IMR-90 (cell line): Measurements from ENCODE around the gene SPINT4. TPM values are rescaled to one million over a fixed set of nuclear protein-coding genes. Genes with fewer than 3 reads are reported as not detected.

Source experiments
- ATAC-seq: fragments of 200-7000 bp; cut with Tn5 transposase; 2 replicates; pipeline ENCODE4 v1.9.1; 2020; ENCODE audit warnings: low read depth, mild to moderate bottlenecking, moderate library complexity
- BruUV-seq: library from RNA; stranded (reverse); fragments of 400-500 nt; replicated peaks from 2 replicates; lab custom pipeline; 2021; lab: Mats Ljungman, UMichigan
- CTCF ChIA-PET: fragments of 300-600 bp; formaldehyde crosslinking; extraction: SDS; loops from one replicate; lab custom pipeline; 2021; ENCODE audit warnings: antibody characterized with exemption; lab: Yijun Ruan, JAX
- POLR2A ChIA-PET: fragments of 300-600 bp; sonication (Branson Sonifier 250); formaldehyde crosslinking; loops from one replicate; lab custom pipeline; 2022; ENCODE audit warnings: antibody characterized with exemption; ENCODE audit not compliant: unreplicated experiment; lab: Charles Lee
- DNase-seq: peaks from one replicate; pipeline ENCODE4 v3.0.0; 2013
- H2AFZ ChIP-seq: replicated peaks from 2 replicates; pipeline ENCODE3; 2013; ENCODE audit warnings: low read length, mild to moderate bottlenecking; ENCODE audit not compliant: poor library complexity
- H2AK5ac ChIP-seq: 2 replicates; pipeline ENCODE4 v1.6.1; 2013; ENCODE audit warnings: low read depth, low read length, inconsistent platforms
- H2AK9ac ChIP-seq: replicated peaks from 2 replicates; pipeline ENCODE3; 2013; ENCODE audit warnings: mild to moderate bottlenecking, low read depth, low read length, moderate library complexity; ENCODE audit not compliant: poor library complexity
- H2BK120ac ChIP-seq: 2 replicates; pipeline ENCODE4 v1.6.1; 2013; ENCODE audit warnings: low read depth, low read length, inconsistent platforms
- H2BK15ac ChIP-seq: 3 replicates; pipeline ENCODE4 v1.6.1; 2013; ENCODE audit warnings: low read depth, low read length, inconsistent platforms
- H2BK20ac ChIP-seq: 2 replicates; pipeline ENCODE4 v1.6.1; 2013; ENCODE audit warnings: low read depth, mild to moderate bottlenecking, inconsistent platforms, low read length, moderate library complexity
- H2BK5ac ChIP-seq: 2 replicates; pipeline ENCODE4 v1.6.1; 2013; ENCODE audit warnings: mild to moderate bottlenecking, low read depth, low read length, inconsistent platforms; ENCODE audit not compliant: poor library complexity, severe bottlenecking
- H3K14ac ChIP-seq: replicated peaks from 2 replicates; pipeline ENCODE4 v1.6.1; 2013; ENCODE audit warnings: low read depth, low read length, inconsistent platforms
- H3K18ac ChIP-seq: 2 replicates; pipeline ENCODE4 v1.6.1; 2013; ENCODE audit warnings: low read depth, low read length, control low read depth
- H3K23ac ChIP-seq: 2 replicates; pipeline ENCODE4 v1.6.1; 2013; ENCODE audit warnings: low read depth, low read length, inconsistent platforms
- H3K27ac ChIP-seq: 2 replicates; pipeline ENCODE4 v1.5.1; 2013; ENCODE audit warnings: mild to moderate bottlenecking, control low read depth, low read length; ENCODE audit not compliant: insufficient read depth
- H3K27me3 ChIP-seq: 2 replicates; pipeline ENCODE4 v1.6.1; 2013; ENCODE audit warnings: low read length; ENCODE audit not compliant: control insufficient read depth, insufficient read depth
- H3K36me3 ChIP-seq: 2 replicates; pipeline ENCODE4 v1.6.1; 2013; ENCODE audit warnings: low read length, mixed read lengths; ENCODE audit not compliant: control insufficient read depth, insufficient read depth
- H3K4ac ChIP-seq: 2 replicates; pipeline ENCODE4 v1.6.1; 2013; ENCODE audit warnings: low read depth, low read length, inconsistent platforms
- H3K4me1 ChIP-seq: 2 replicates; pipeline ENCODE4 v1.6.1; 2013; ENCODE audit warnings: low read length, mixed read lengths; ENCODE audit not compliant: control insufficient read depth, insufficient read depth
- H3K4me2 ChIP-seq: 2 replicates; pipeline ENCODE4 v1.6.1; 2013; ENCODE audit warnings: low read depth, mild to moderate bottlenecking, control low read depth, low read length, moderate library complexity
- H3K4me3 ChIP-seq: 2 replicates; pipeline ENCODE4 v1.5.1; 2013; ENCODE audit warnings: low read depth, mild to moderate bottlenecking, control low read depth, low read length, moderate library complexity; ENCODE audit not compliant: insufficient read depth
- H3K56ac ChIP-seq: 2 replicates; pipeline ENCODE4 v1.6.1; 2013; ENCODE audit warnings: low read length, inconsistent platforms; ENCODE audit not compliant: insufficient read depth; ENCODE audit errors: extremely low read depth
- H3K79me1 ChIP-seq, 2 experiments: 2 replicates each; pipeline ENCODE4 v1.6.1; 2013; ENCODE audit warnings: low read length in 2 of 2, inconsistent platforms in 1 of 2, low read depth in 1 of 2
- H3K9ac ChIP-seq: 2 replicates; pipeline ENCODE4 v1.6.1; 2013; ENCODE audit warnings: low read depth, low read length, control low read depth
- H3K9me1 ChIP-seq: 2 replicates; pipeline ENCODE4 v1.6.1; 2013; ENCODE audit warnings: low read length, inconsistent platforms; ENCODE audit not compliant: insufficient read depth
- H3K9me3 ChIP-seq: 2 replicates; pipeline ENCODE4 v1.6.1; 2013; ENCODE audit warnings: low read length; ENCODE audit not compliant: control insufficient read depth, insufficient read depth
- H4K20me1 ChIP-seq: 2 replicates; pipeline ENCODE4 v1.6.1; 2013; ENCODE audit warnings: low read length, inconsistent platforms; ENCODE audit not compliant: insufficient read depth
- H4K5ac ChIP-seq: 2 replicates; pipeline ENCODE4 v1.6.1; 2013; ENCODE audit warnings: mild to moderate bottlenecking, low read depth, low read length, control low read depth
- H4K8ac ChIP-seq, 2 experiments: 2 replicates each; pipeline ENCODE4 v1.6.1; 2013; ENCODE audit warnings: low read depth in 2 of 2, low read length in 2 of 2, control low read depth in 1 of 2, inconsistent platforms in 1 of 2
- H4K91ac ChIP-seq: 2 replicates; pipeline ENCODE4 v1.6.1; 2013; ENCODE audit warnings: low read depth, low read length, inconsistent platforms; ENCODE audit not compliant: insufficient read depth
- BHLHE40 ChIP-seq: fragments of 150-350 bp; IDR thresholded peaks from 2 replicates; pipeline ENCODE4 v1.6.1; 2016; ENCODE audit warnings: mild to moderate bottlenecking, low read depth, low read length
- FOS ChIP-seq: fragments of 150-350 bp; IDR thresholded peaks from 2 replicates; pipeline ENCODE4 v1.6.1; 2016; ENCODE audit warnings: low read depth, low read length
- MAFK ChIP-seq: IDR thresholded peaks from 2 replicates; pipeline ENCODE4 v1.6.1; 2012; ENCODE audit warnings: low read depth, low read length, improper control_type of control experiment
- MAZ ChIP-seq: IDR thresholded peaks from 2 replicates; pipeline ENCODE4 v1.6.1; 2012; ENCODE audit warnings: low read depth, mild to moderate bottlenecking, low read length, improper control_type of control experiment, moderate library complexity, borderline replicate concordance
- RAD21 ChIP-seq: IDR thresholded peaks from 2 replicates; pipeline ENCODE4 v1.6.1; 2012; ENCODE audit warnings: low read length, improper control_type of control experiment
- RCOR1 ChIP-seq: IDR thresholded peaks from 2 replicates; pipeline ENCODE4 v1.6.1; 2012; ENCODE audit warnings: mild to moderate bottlenecking, low read length, improper control_type of control experiment; ENCODE audit not compliant: insufficient replicate concordance
- RFX5 ChIP-seq: IDR thresholded peaks from 2 replicates; pipeline ENCODE4 v1.8.0; 2012; ENCODE audit warnings: low read depth, mild to moderate bottlenecking, low read length, moderate library complexity
- SMC3 ChIP-seq: fragments of 150-350 bp; IDR thresholded peaks from 2 replicates; pipeline ENCODE4 v1.6.1; 2016; ENCODE audit warnings: low read depth, mild to moderate bottlenecking, antibody characterized with exemption, low read length, moderate library complexity
- WGBS, 2 experiments: methylation state at CpG; one replicate each; pipeline versions ENCODE4 v1.1.5 to v1.1.7; 2013; ENCODE audit warnings: missing lambda C conversion rate in 2 of 2; ENCODE audit not compliant: insufficient read length in 1 of 2; ENCODE audit errors: extremely low coverage in 2 of 2; 5-methylcytosine and 5-hydroxymethylcytosine counted together
- dilution Hi-C: fragments of 300-500 bp; cut with HindIII; formaldehyde crosslinking; loops from one replicate; pipeline ENCODE4 v1.14.3; 2018; ENCODE audit warnings: low sequenced_read_pairs; ENCODE audit not compliant: unreplicated experiment
- in situ Hi-C: fragments of 300-500 bp; cut with MboI; formaldehyde crosslinking; loops from 3 replicates; pipeline ENCODE4 v1.14.3; 2019; ENCODE audit warnings: low sequenced_read_pairs, inconsistent platforms, mixed read lengths
- intact Hi-C: fragments of 100-400 bp; cut with micrococcal nuclease; formaldehyde crosslinking; loops from 2 replicates; pipeline ENCODE4 v1.10.0; 2022
- microRNA-seq, 2 experiments: library from miRNA; stranded (forward) in 1 of 2; unstranded in 1 of 2; fragments of 10-50 nt in 1 of 2; fragments of <30 nt in 1 of 2; gene quantifications in 1 of 2; microRNA quantifications in 1 of 2; one replicate each; pipeline versions ENCODE3 to v1.1.0; 2013 to 2020; ENCODE audit not compliant: insufficient read depth in 1 of 2, insufficient read length in 1 of 2, unreplicated experiment in 1 of 2
- polyA plus RNA-seq, 3 experiments: library from polyadenylated mRNA; depleted of rRNA; stranded (reverse); fragments of >200 nt; gene quantifications; 2 replicates each; pipeline ENCODE4 v1.2.3, GENCODE V29; 2012; ENCODE audit warnings: low replicate concordance in 1 of 3
- small RNA-seq, 5 experiments: library from RNA; depleted of rRNA; stranded (forward); fragments of <200 nt; gene quantifications; one replicate each; pipeline ENCODE3, GENCODE V24; 2012
- total RNA-seq: library from RNA; depleted of rRNA; stranded (reverse); fragments of >200 nt; gene quantifications from 2 replicates; pipeline ENCODE4 v1.2.3, GENCODE V29; 2012; rRNA removed
- TF ChIP-seq, protein P1 (sequence below): fragments of 150-350 bp; IDR thresholded peaks from 2 replicates; pipeline ENCODE4 v1.6.1; 2016; ENCODE audit warnings: low read depth, mild to moderate bottlenecking, low read length, moderate library complexity, borderline replicate concordance

SPINT4 gene
- total and polyA plus RNA-seq, 2 of the 4 experiments (the other 2 are of a cell fraction): not detected

DNA sequence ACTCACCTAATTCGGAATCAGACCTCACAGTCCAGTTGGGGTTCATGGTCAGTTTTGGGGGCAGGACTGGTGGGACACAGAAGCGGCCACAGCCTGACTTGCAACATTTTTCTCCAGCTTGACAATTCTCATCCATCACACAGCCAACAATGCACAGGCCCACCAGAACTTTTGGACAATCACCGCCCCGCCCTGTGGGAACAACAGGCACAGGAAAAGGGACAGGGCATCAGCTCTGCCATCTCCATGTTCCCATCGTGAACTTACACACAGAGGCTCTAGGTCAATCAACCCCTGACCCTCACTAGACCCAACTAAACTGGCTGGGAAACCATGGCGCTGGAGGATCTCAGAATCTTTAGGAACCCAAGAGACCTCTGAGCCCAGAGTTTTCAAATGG, 53.3 kb downstream of the SPINT4 start:
- Histone ChIP-seq H3K79me1 (no peaks in the 10 kb centered on the region), H4K20me1 (peaks cover 11% of the 10 kb centered on the region), H2AK9ac (no peak overlapping the region), H3K4ac (no peak overlapping the region), H3K4me2 (no peak overlapping the region), H2BK120ac (no peak overlapping the region), H4K8ac (no peak overlapping the region), H2BK20ac (no peak overlapping the region), H3K4me1 (peaks cover 26% of the 10 kb centered on the region), H3K36me3 (no peaks in the 10 kb centered on the region), H3K27me3 (peaks cover 16% of the 10 kb centered on the region), H3K9ac (no peak overlapping the region), H4K5ac (peak overlapping the region; percentile 32; the same call in 1 of the 2 replicates), H3K4me3 (no peak overlapping the region), H3K9me1 (peaks cover 24% of the 10 kb centered on the region), H3K23ac (no peak overlapping the region), H2AK5ac (peak overlapping the region; percentile 57), H4K91ac (no peak overlapping the region; the same call in 1 of the 2 replicates), H3K27ac (no peak overlapping the region), H2AFZ (no peak overlapping the region), H2BK5ac (no peak overlapping the region), H2BK15ac (no peak overlapping the region), H3K9me3 (no peaks in the 10 kb centered on the region), H3K56ac (no peak overlapping the region), H3K14ac (no peak overlapping the region), H3K18ac (no peak overlapping the region)
- ChIA-PET POLR2A (no interaction called here), CTCF (no interaction called here)
- DNase-seq: no peak
- ATAC-seq: no peak
- intact Hi-C loops (loop anchor here (5.0 to 10.0 kb wide), 6 partner anchors 309 to 1081 kb away; partner anchors contain the start of genes NCOA5, STK4 and TOMM34), dilution Hi-C loops (no loop called here), in situ Hi-C loops (loop anchor here (25.0 kb wide), 3 partner anchors 738 to 1838 kb away; partner anchors contain the start of gene TTPAL)
- WGBS, 2 experiments: no CpG with 5 or more reads among the region's 6 CpGs
- BruUV-seq: no TSS peak
- TF ChIP-seq MAZ (no peak), RCOR1 (no peak), RAD21 (no peak), SMC3 (no peak), FOS (no peak), MAFK (no peak), BHLHE40 (no peak), RFX5 (no peak)
- TF ChIP-seq, protein P1, sequence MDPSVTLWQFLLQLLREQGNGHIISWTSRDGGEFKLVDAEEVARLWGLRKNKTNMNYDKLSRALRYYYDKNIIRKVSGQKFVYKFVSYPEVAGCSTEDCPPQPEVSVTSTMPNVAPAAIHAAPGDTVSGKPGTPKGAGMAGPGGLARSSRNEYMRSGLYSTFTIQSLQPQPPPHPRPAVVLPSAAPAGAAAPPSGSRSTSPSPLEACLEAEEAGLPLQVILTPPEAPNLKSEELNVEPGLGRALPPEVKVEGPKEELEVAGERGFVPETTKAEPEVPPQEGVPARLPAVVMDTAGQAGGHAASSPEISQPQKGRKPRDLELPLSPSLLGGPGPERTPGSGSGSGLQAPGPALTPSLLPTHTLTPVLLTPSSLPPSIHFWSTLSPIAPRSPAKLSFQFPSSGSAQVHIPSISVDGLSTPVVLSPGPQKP: no peak

Small RNAs within 50 kb of the gene (microRNA-seq; reads per million reads assigned to microRNA genes)
- 0 to 2.9 reads per million in 2 experiments for gene MIR3617 (ENCODE audit: insufficient read depth in 1 of 2, insufficient read length in 1 of 2, unreplicated experiment in 1 of 2)
- not detected for gene SPINT5P (ENCODE audit: insufficient read depth, insufficient read length)

Small RNAs within 50 kb of the gene (small RNA-seq; reads per million reads assigned to genes)
- gene MIR3617 (0 to 2.9 (median 0.04) reads per million in 5 experiments), gene SPINT5P (0 reads per million in 5 experiments)

Other genes with a start within 250 kb of the SPINT4 start
- not detected in 2 replicates for gene SPINT3, start 206.7 kb upstream of the SPINT4 start, total RNA-seq
- not detected in 2 replicates for gene SPINT3, start 206.7 kb upstream of the SPINT4 start, polyA plus RNA-seq (2012; rRNA removed)
- not detected in 2 replicates for gene WFDC6, start 182.9 kb upstream of the SPINT4 start, total RNA-seq
- not detected in 2 replicates for gene WFDC6, start 182.9 kb upstream of the SPINT4 start, polyA plus RNA-seq (2012; rRNA removed)
- gene EPPIN, start 174.9 kb upstream of the SPINT4 start, total RNA-seq: not detected in 2 replicates
- not detected in 2 replicates for gene EPPIN, start 174.9 kb upstream of the SPINT4 start, polyA plus RNA-seq (2012; rRNA removed)
- gene WFDC8, start 143.1 kb upstream of the SPINT4 start, total RNA-seq: not detected in 2 replicates
- gene WFDC8, start 143.1 kb upstream of the SPINT4 start, polyA plus RNA-seq (2012; rRNA removed): not detected in 2 replicates
- not detected in 2 replicates for gene WFDC10A, start 92.6 kb upstream of the SPINT4 start, total RNA-seq
- gene WFDC10A, start 92.6 kb upstream of the SPINT4 start, polyA plus RNA-seq (2012; rRNA removed): not detected in 2 replicates
- not detected in 2 replicates for gene WFDC9, start 91.1 kb upstream of the SPINT4 start, total RNA-seq
- not detected in 2 replicates for gene WFDC9, start 91.1 kb upstream of the SPINT4 start, polyA plus RNA-seq (2012; rRNA removed)
- not detected in 2 replicates for gene WFDC11, start 52.1 kb upstream of the SPINT4 start, total RNA-seq
- not detected in 2 replicates for gene WFDC11, start 52.1 kb upstream of the SPINT4 start, polyA plus RNA-seq (2012; rRNA removed)
- gene WFDC13, start 20.3 kb upstream of the SPINT4 start, total RNA-seq: not detected in 2 replicates
- gene WFDC13, start 20.3 kb upstream of the SPINT4 start, polyA plus RNA-seq (2012; rRNA removed): not detected in 2 replicates
- not detected in 2 replicates for gene WFDC10B, start 17.3 kb upstream of the SPINT4 start, total RNA-seq
- gene WFDC10B, start 17.3 kb upstream of the SPINT4 start, polyA plus RNA-seq (2012; rRNA removed): not detected in 2 replicates
- gene WFDC3, start 69.5 kb downstream of the SPINT4 start, total RNA-seq: 0.18 TPM in 1 of 2 replicates, not detected in the other
- 0.87 and 1.4 TPM in 2 replicates for gene WFDC3, start 69.5 kb downstream of the SPINT4 start, polyA plus RNA-seq (2012; rRNA removed)
- gene DNTTIP1, start 69.6 kb downstream of the SPINT4 start, total RNA-seq: 17.8 and 19.4 TPM in 2 replicates
- gene DNTTIP1, start 69.6 kb downstream of the SPINT4 start, polyA plus RNA-seq (2012; rRNA removed): 51.0 and 53.7 TPM in 2 replicates
- 43.4 and 43.6 TPM in 2 replicates for gene UBE2C, start 90.3 kb downstream of the SPINT4 start, total RNA-seq
- 120 and 124 TPM in 2 replicates for gene UBE2C, start 90.3 kb downstream of the SPINT4 start, polyA plus RNA-seq (2012; rRNA removed)
- 0.28 TPM in 1 of 2 replicates, not detected in the other for gene TNNC2, start 105.0 kb downstream of the SPINT4 start, total RNA-seq
- 0.46 and 0.53 TPM in 2 replicates for gene TNNC2, start 105.0 kb downstream of the SPINT4 start, polyA plus RNA-seq (2012; rRNA removed)
- 10.0 and 11.1 TPM in 2 replicates for gene SNX21, start 111.5 kb downstream of the SPINT4 start, total RNA-seq
- gene SNX21, start 111.5 kb downstream of the SPINT4 start, polyA plus RNA-seq (2012; rRNA removed): 17.9 and 19.2 TPM in 2 replicates
- gene ACOT8, start 135.0 kb downstream of the SPINT4 start, total RNA-seq: 27.8 and 29.8 TPM in 2 replicates
- gene ACOT8, start 135.0 kb downstream of the SPINT4 start, polyA plus RNA-seq (2012; rRNA removed): 47.5 and 54.3 TPM in 2 replicates
- 8.1 and 8.6 TPM in 2 replicates for gene ZSWIM3, start 135.3 kb downstream of the SPINT4 start, total RNA-seq
- gene ZSWIM3, start 135.3 kb downstream of the SPINT4 start, polyA plus RNA-seq (2012; rRNA removed): 2.8 and 3.3 TPM in 2 replicates
- 7.8 and 10.0 TPM in 2 replicates for gene ZSWIM1, start 158.9 kb downstream of the SPINT4 start, total RNA-seq
- gene ZSWIM1, start 158.9 kb downstream of the SPINT4 start, polyA plus RNA-seq (2012; rRNA removed): 4.2 and 4.6 TPM in 2 replicates
- 0.18 TPM in 1 of 2 replicates, not detected in the other for gene SPATA25, start 165.3 kb downstream of the SPINT4 start, total RNA-seq
- 0.36 and 1.0 TPM in 2 replicates for gene SPATA25, start 165.3 kb downstream of the SPINT4 start, polyA plus RNA-seq (2012; rRNA removed)
- gene NEURL2, start 168.9 kb downstream of the SPINT4 start, total RNA-seq: 0.56 and 1.1 TPM in 2 replicates
- gene NEURL2, start 168.9 kb downstream of the SPINT4 start, polyA plus RNA-seq (2012; rRNA removed): 2.0 and 2.5 TPM in 2 replicates
- gene CTSA, start 169.0 kb downstream of the SPINT4 start, total RNA-seq: 19.0 and 30.3 TPM in 2 replicates
- 290 and 312 TPM in 2 replicates for gene CTSA, start 169.0 kb downstream of the SPINT4 start, polyA plus RNA-seq (2012; rRNA removed)
- 5.0 and 5.4 TPM in 2 replicates for gene PLTP, start 189.8 kb downstream of the SPINT4 start, total RNA-seq
- gene PLTP, start 189.8 kb downstream of the SPINT4 start, polyA plus RNA-seq (2012; rRNA removed): 53.5 and 55.8 TPM in 2 replicates
- 5.4 and 6.1 TPM in 2 replicates for gene PCIF1, start 212.3 kb downstream of the SPINT4 start, total RNA-seq
- 17.8 and 18.3 TPM in 2 replicates for gene PCIF1, start 212.3 kb downstream of the SPINT4 start, polyA plus RNA-seq (2012; rRNA removed)
- 11.8 and 12.5 TPM in 2 replicates for gene ZNF335, start 249.9 kb downstream of the SPINT4 start, total RNA-seq
- gene ZNF335, start 249.9 kb downstream of the SPINT4 start, polyA plus RNA-seq (2012; rRNA removed): 17.8 and 20.2 TPM in 2 replicates